HCT116 (cell line): Measurements from ENCODE around the gene KIRREL3. TPM values are rescaled to one million over a fixed set of nuclear protein-coding genes. Genes with fewer than 3 reads are reported as not detected.
"Not testable (repeated sequence)": the region's sequence is repeated elsewhere in the genome, so short reads cannot be mapped to it uniquely, and the experiment has no call there.

ENCODE experiments used
- ATAC-seq: fragments of 200-7000 bp; cut with Tn5 transposase; 2 replicates; pipeline ENCODE4 v1.9.1; 2020; ENCODE audit warnings: mild to moderate bottlenecking, moderate library complexity
- BruUV-seq: library from RNA; stranded (reverse); fragments of 400-500 nt; replicated peaks from 2 replicates; lab custom pipeline; 2021; lab: Mats Ljungman, UMichigan
- CTCF ChIA-PET: fragments of 300-600 bp; sonication (Branson Sonifier 250); formaldehyde crosslinking; loops from one replicate; lab custom pipeline; 2021; ENCODE audit warnings: antibody characterized with exemption; lab: Charles Lee
- POLR2A ChIA-PET: fragments of 300-600, 350-600 bp; sonication (Branson Sonifier 250); formaldehyde crosslinking; loops from one replicate; lab custom pipeline; 2021; ENCODE audit warnings: antibody characterized with exemption; lab: Charles Lee
- RAD21 ChIA-PET, 2 experiments: fragments of 300-600 bp; sonication (Branson Sonifier 250); formaldehyde crosslinking; loops; one replicate each; lab custom pipeline; 2023; ENCODE audit warnings: low total read pairs in 2 of 2; ENCODE audit not compliant: uncharacterized antibody in 2 of 2, unreplicated experiment in 2 of 2, low non-redundant PET in 1 of 2; lab: Charles Lee
- DNase-seq: peaks from one replicate; pipeline ENCODE4 v3.0.0-alpha.2; 2010; ENCODE audit warnings: low read depth, low spot score
- H2AFZ ChIP-seq: fragments of 200-600 bp; shearing (Covaris generic), sonication (generic); 2 replicates; pipeline ENCODE4 v1.6.1; 2017; ENCODE audit warnings: low read depth, mixed run types, mixed read lengths, antibody characterized with exemption, low read length; ENCODE audit not compliant: poor library complexity, severe bottlenecking
- H3K27ac ChIP-seq: 2 replicates; pipeline ENCODE4 v1.5.1; 2012; ENCODE audit warnings: low read depth, low read length
- H3K27me3 ChIP-seq: fragments of 200-600 bp; sonication (generic); 2 replicates; pipeline ENCODE4 v1.6.1; 2016; ENCODE audit warnings: mixed run types, low read length, mixed read lengths; ENCODE audit not compliant: insufficient read depth
- H3K36me3 ChIP-seq, 2 experiments: fragments of 200-500 bp in 1 of 2; fragments of 200-600 bp in 1 of 2; sonication (Bioruptor generic) in 1 of 2; sonication (generic) in 1 of 2; 2 replicates each; pipeline versions ENCODE4 v1.5.1 to v1.6.1; 2014 to 2016; ENCODE audit warnings: low read length in 2 of 2, inconsistent platforms in 1 of 2, mixed read lengths in 1 of 2, mixed run types in 1 of 2; ENCODE audit not compliant: insufficient read depth in 2 of 2, control insufficient read depth in 1 of 2
- H3K4me1 ChIP-seq, 2 experiments: fragments of 200-600 bp in 1 of 2; sonication (generic) in 1 of 2; 2 replicates each; pipeline versions ENCODE4 v1.5.1 to v1.6.1; 2012 to 2017; ENCODE audit warnings: low read length in 2 of 2, inconsistent platforms in 1 of 2, mild to moderate bottlenecking in 1 of 2, mixed read lengths in 1 of 2, mixed run types in 1 of 2, moderate library complexity in 1 of 2; ENCODE audit not compliant: insufficient read depth in 2 of 2, control insufficient read depth in 1 of 2
- H3K4me2 ChIP-seq: fragments of 200-600 bp; sonication (generic); 2 replicates; pipeline ENCODE4 v1.6.1; 2017; ENCODE audit warnings: mixed run types, low read length, mixed read lengths
- H3K4me3 ChIP-seq, 2 experiments: fragments of 200-600 bp in 1 of 2; sonication (generic) in 1 of 2; replicated peaks in 1 of 2; 2 replicates each; pipeline ENCODE4 v1.5.1; 2011 to 2016; ENCODE audit warnings: low read length in 2 of 2, control low read depth in 1 of 2, low read depth in 1 of 2, mild to moderate bottlenecking in 1 of 2, mixed read lengths in 1 of 2, mixed run types in 1 of 2
- H3K79me2 ChIP-seq: fragments of 200-600 bp; sonication (generic); 2 replicates; pipeline ENCODE4 v1.6.1; 2017; ENCODE audit warnings: mild to moderate bottlenecking, mixed run types, low read length, moderate library complexity, mixed read lengths; ENCODE audit not compliant: insufficient read depth
- H3K9ac ChIP-seq: fragments of 200-600 bp; sonication (generic); 2 replicates; pipeline ENCODE4 v1.6.1; 2016; ENCODE audit warnings: low read length, mixed read lengths
- H3K9me2 ChIP-seq: fragments of 200-600 bp; sonication (generic), shearing (Covaris generic); 2 replicates; pipeline ENCODE4 v1.6.1; 2017; ENCODE audit warnings: mixed run types, mild to moderate bottlenecking, moderate library complexity; ENCODE audit not compliant: insufficient read depth
- H3K9me3 ChIP-seq, 2 experiments: fragments of 200-500 bp in 1 of 2; fragments of 200-600 bp in 1 of 2; sonication (Bioruptor generic) in 1 of 2; sonication (generic) in 1 of 2; 2 replicates each; pipeline ENCODE4 v1.6.1; 2014 to 2017; ENCODE audit warnings: low read length in 2 of 2, mixed read lengths in 2 of 2, inconsistent platforms in 1 of 2, low read depth in 1 of 2, mild to moderate bottlenecking in 1 of 2, mixed run types in 1 of 2, moderate library complexity in 1 of 2; ENCODE audit not compliant: control insufficient read depth in 1 of 2, insufficient read depth in 1 of 2
- H4K20me1 ChIP-seq: fragments of 200-600 bp; sonication (generic), shearing (Covaris generic); 2 replicates; pipeline ENCODE4 v1.6.1; 2017; ENCODE audit warnings: mixed run types, mild to moderate bottlenecking, moderate library complexity; ENCODE audit not compliant: insufficient read depth
- intact Hi-C: fragments of 100-400 bp; cut with micrococcal nuclease; formaldehyde crosslinking; loops from 2 replicates; pipeline ENCODE4 v1.10.0; 2022
- total RNA-seq: library from RNA; stranded (reverse); gene quantifications from one replicate; pipeline ENCODE4 v1.2.1, GENCODE V29; 2021; ENCODE audit not compliant: unreplicated experiment

The KIRREL3 gene
- total RNA-seq, 1 experiment from 2014 or later, result not detected

DNA sequence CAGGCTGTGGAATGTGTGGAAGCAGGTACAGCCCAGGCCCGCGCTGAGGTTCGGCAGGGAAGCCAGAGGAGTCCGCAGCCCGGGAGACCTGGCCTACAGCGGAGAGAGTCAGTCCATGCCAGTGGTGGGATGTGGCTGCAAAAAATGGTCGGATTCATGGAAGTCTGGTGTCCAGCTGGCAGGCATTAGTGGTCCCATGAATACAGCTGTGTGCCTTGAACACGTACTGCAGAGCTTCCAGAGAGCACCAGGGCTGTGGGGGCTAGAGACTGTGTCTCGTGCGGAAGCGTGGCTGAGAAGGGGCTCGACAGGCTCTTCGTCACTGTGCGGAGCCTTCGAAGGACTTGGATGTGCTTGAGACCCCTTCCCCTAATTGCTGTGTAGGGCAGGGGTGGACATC lies 604.3 kb downstream of the KIRREL3 start:
- H3K27me3 ChIP-seq, H3K9ac ChIP-seq, H3K9me2 ChIP-seq, ATAC-seq, H4K20me1 ChIP-seq, H3K79me2 ChIP-seq, intact Hi-C loops, CTCF ChIA-PET, RAD21 ChIA-PET, H3K9me3 ChIP-seq, H2AFZ ChIP-seq, H3K27ac ChIP-seq, H3K4me2 ChIP-seq, DNase-seq, H3K4me3 ChIP-seq, BruUV-seq, H3K4me1 ChIP-seq, H3K36me3 ChIP-seq, POLR2A ChIA-PET: not testable (repeated sequence)

DNA sequence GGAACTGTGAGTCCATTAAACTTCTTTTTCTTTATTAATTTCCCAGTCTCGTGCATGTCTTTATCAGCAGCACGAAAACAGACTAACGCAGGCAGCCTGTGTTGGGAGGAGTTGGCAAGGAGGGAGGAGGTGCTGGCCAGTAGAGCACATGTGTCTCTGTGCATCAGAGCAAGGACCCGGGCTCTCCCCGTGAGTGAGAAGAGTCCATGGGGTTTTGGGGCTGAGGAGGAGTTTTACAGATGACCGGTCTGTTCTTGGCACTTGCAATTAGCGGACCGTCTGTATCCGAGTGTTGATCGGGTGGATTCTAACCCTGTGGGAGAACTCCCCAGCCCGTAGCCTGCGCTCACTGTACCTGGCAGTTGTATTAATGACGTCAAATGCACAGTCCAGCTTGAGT lies 604.8 kb downstream of the KIRREL3 start:
- H3K27me3 ChIP-seq, H2AFZ ChIP-seq, H3K27ac ChIP-seq, DNase-seq, RAD21 ChIA-PET, H3K9me2 ChIP-seq, H3K9ac ChIP-seq, H3K4me2 ChIP-seq, H3K9me3 ChIP-seq, CTCF ChIA-PET, H3K4me1 ChIP-seq, BruUV-seq, POLR2A ChIA-PET, H4K20me1 ChIP-seq, H3K36me3 ChIP-seq, intact Hi-C loops, ATAC-seq, H3K4me3 ChIP-seq, H3K79me2 ChIP-seq: not testable (repeated sequence)

DNA sequence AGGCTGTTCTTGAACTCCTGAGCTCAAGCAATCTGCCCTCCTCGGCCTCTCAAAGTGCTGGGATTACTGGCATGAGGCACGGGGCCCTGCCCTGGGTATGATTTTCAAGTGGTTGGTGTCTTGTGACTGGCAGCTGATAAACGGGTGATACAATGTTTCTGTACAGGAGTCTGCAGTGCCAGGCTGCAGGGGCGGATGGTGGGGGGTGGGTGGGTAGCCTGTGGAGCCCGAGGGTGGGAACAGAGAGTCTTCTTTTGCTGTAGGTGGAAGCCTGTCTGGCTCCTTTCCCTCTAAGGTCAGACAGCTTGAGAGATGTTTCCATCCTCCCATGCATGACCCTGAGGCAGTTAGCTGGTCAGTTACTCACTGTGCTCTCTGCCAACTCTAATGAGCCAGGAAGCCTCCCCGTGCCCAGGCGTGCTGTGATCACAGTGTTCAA lies 605.9 kb downstream of the KIRREL3 start:
- not testable (repeated sequence) for H3K79me2 ChIP-seq, ATAC-seq

More for the DNA sequence above, 605.9 kb downstream of the KIRREL3 start:
- H4K20me1 ChIP-seq, H3K4me3 ChIP-seq, H3K9ac ChIP-seq, CTCF ChIA-PET, BruUV-seq, POLR2A ChIA-PET, H3K9me3 ChIP-seq, H3K9me2 ChIP-seq, H3K27me3 ChIP-seq, H3K27ac ChIP-seq, RAD21 ChIA-PET, H2AFZ ChIP-seq, H3K4me2 ChIP-seq, intact Hi-C loops, H3K36me3 ChIP-seq, H3K4me1 ChIP-seq, DNase-seq: not testable (repeated sequence)
